Glomerular visceral epithelial cell (primary cell): ENCODE results near the gene ZNF519.
"Not testable (repeated sequence)": the region's sequence is repeated elsewhere in the genome, so short reads cannot be mapped to it uniquely, and the experiment has no call there.

Experiments
- DNase-seq: peaks from one replicate; pipeline ENCODE4 v3.0.0-alpha.2; 2016; ENCODE audit errors: extremely low spot score

The ZNF519 gene

DNA sequence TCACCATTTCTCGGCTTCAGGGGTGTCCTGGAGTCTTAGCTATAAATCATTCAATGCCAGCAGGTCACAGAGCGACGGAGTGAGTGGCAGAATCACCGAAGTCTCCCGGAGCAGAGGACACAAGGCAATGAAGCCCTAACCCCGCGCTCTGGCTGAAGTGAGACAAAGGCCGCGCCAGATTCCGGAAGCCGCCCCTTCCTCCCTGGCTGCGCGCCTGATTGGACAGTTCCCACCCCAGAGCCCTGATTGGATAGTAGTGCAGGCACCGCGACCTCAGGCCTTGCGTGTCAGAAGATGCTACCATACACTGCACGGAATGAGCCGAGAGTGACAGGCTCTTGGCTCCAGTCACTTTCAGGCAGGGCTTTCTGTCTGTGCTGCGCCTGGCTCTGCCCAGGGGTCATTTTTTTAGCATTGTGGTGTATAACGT, at the start of gene ZNF519:
Gene ZNF519, minus strand, starts transcription at position 165 of the 430 bp plus-strand sequence. Its CDS starts 158 bp downstream, at position 7.
- peak; percentile 96 for DNase-seq

DNA sequence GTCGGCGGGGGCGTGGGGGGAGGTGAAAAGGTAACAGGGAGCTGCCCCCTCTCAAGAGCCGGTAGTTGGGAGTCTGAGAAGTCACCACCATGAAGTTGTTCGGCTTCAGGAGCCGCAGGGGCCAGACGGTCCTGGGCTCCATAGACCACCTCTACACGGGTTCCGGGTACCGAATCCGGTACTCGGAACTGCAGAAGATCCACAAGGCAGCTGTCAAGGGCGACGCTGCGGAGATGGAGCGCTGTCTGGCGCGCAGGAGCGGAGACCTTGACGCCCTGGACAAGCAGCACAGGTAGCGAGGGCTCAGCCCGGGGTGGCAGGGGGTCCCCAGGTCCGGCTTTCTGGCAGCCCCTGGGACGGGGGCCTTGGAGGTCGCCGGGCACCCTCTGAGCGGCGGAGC, 47.1 kb upstream of the ZNF519 start:
- no peak for DNase-seq

GRCh38 chr18:14178321-14179196, 46.3 kb upstream of the ZNF519 start:
- peak; percentile 89 for DNase-seq

- not testable (repeated sequence) for DNase-seq
These were observed 45.5 kb upstream of the ZNF519 start for GRCh38 chr18:14177540-14178320.

GRCh38 chr18:14175404-14175803, 43.2 kb upstream of the ZNF519 start:
- not testable (repeated sequence) for DNase-seq

DNA sequence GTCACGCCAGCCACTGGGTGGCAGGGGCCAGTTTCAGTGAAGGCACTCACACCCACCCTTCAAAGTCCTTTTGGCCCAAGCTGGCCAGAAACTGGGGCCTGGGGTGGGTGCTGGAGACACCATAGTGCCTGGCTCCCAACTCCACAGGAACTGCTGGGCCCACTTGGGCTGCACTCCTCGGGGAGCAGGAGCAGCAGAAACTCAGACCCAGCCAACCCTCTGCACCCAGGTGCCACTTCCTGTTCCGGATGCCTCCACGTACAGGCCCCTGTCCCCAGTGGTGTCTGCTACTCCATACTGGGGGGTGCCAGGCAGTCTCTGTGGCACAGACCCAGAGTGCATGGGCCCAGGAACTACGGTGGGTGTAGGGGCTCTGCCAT, 42.5 kb upstream of the ZNF519 start:
- no peak for DNase-seq

DNA sequence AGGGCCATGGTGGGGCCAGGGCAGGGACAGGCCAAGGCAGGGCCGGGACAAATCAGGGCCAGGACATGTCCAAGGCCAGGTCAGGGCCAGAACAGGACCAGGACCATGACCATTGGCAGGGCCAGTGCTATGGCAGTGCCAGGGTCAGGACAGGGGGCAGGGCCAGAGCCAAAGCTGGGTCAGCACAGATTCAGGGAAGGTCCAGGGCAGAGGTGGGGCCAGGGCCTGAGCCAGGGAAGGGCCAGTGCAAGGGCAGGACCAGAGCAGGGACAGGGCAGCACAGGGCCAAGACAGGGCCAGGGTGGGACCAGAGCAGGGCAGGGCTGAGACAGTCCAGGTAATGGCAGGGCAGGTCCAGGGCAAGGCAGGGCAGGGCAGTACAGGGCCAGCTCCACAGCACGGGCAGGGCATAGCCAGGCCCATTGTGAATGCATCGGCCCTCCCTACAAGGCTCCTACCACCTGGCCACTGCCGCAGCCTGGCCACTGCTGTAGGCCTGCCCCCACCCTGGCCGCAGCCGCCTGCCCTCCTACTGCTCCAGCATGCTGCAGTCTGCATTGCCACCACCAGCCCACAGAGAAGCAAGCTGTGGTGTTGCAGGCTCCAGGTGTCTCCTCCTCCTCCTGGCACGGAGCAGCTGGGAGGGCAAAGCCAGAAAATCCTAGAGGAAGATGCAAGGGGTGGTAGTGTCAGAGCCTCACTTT, 41.9 kb upstream of the ZNF519 start:
- not testable (repeated sequence) for DNase-seq

GRCh38 chr18:14173116-14173951, 41.1 kb upstream of the ZNF519 start:
- not testable (repeated sequence) for DNase-seq

- not testable (repeated sequence) for DNase-seq
These were observed 40.2 kb upstream of the ZNF519 start for GRCh38 chr18:14172142-14173115.

GRCh38 chr18:14171301-14172141, 39.3 kb upstream of the ZNF519 start:
- DNase-seq, result not testable (repeated sequence)

- not testable (repeated sequence) for DNase-seq
These were observed 38.3 kb upstream of the ZNF519 start for GRCh38 chr18:14170367-14171036.

- not testable (repeated sequence) for DNase-seq
These were observed 30.7 kb upstream of the ZNF519 start for GRCh38 chr18:14162915-14163314.

GRCh38 chr18:14151564-14152113, 19.4 kb upstream of the ZNF519 start:
- DNase-seq, result not testable (repeated sequence)

DNA sequence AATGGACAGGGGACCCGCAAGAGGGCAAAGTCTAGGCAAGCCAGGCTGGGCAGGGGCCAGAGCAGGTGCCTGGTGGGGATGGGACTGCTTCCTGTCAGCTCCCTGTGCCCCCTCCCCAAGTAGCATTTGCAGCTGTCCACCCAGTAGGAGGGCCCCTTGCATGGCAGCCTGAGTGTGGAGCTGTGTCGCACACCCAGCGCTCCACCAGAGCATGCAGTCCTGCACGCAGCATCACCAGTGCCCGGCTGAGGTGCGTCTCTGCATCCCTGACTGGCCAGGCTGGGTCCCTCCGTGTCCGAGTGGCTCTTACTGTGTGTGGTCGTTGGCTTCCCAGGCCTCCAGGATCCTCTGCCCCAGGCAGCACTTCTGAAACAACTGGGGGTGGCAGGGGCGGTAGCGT, 18.5 kb upstream of the ZNF519 start:
- not testable (repeated sequence) for DNase-seq

- not testable (repeated sequence) for DNase-seq
These were observed 17.7 kb upstream of the ZNF519 start for GRCh38 chr18:14149916-14150420.

- DNase-seq, result not testable (repeated sequence)
These were observed 17.1 kb upstream of the ZNF519 start for GRCh38 chr18:14149121-14149850.
